HCT116 (cell line): ENCODE results near the gene PIH1D1. TPM values are rescaled to one million over a fixed set of nuclear protein-coding genes. Genes with fewer than 3 reads are reported as not detected.

Experiments used
- ATAC-seq: fragments of 200-7000 bp; cut with Tn5 transposase; 2 replicates; pipeline ENCODE4 v1.9.1; 2020; ENCODE audit warnings: mild to moderate bottlenecking, moderate library complexity
- BruUV-seq: library from RNA; stranded (reverse); fragments of 400-500 nt; replicated peaks from 2 replicates; lab custom pipeline; 2021; lab: Mats Ljungman, UMichigan
- CTCF ChIA-PET: fragments of 300-600 bp; sonication (Branson Sonifier 250); formaldehyde crosslinking; loops from one replicate; lab custom pipeline; 2021; ENCODE audit warnings: antibody characterized with exemption; lab: Charles Lee
- POLR2A ChIA-PET: fragments of 300-600, 350-600 bp; sonication (Branson Sonifier 250); formaldehyde crosslinking; loops from one replicate; lab custom pipeline; 2021; ENCODE audit warnings: antibody characterized with exemption; lab: Charles Lee
- RAD21 ChIA-PET, 2 experiments: fragments of 300-600 bp; sonication (Branson Sonifier 250); formaldehyde crosslinking; loops; one replicate each; lab custom pipeline; 2023; ENCODE audit warnings: low total read pairs in 2 of 2; ENCODE audit not compliant: uncharacterized antibody in 2 of 2, unreplicated experiment in 2 of 2, low non-redundant PET in 1 of 2; lab: Charles Lee
- DNase-seq: peaks from one replicate; pipeline ENCODE4 v3.0.0-alpha.2; 2010; ENCODE audit warnings: low read depth, low spot score
- H2AFZ ChIP-seq: fragments of 200-600 bp; shearing (Covaris generic), sonication (generic); 2 replicates; pipeline ENCODE4 v1.6.1; 2017; ENCODE audit warnings: low read depth, mixed run types, mixed read lengths, antibody characterized with exemption, low read length; ENCODE audit not compliant: poor library complexity, severe bottlenecking
- H3K27ac ChIP-seq: 2 replicates; pipeline ENCODE4 v1.5.1; 2012; ENCODE audit warnings: low read depth, low read length
- H3K27me3 ChIP-seq: fragments of 200-600 bp; sonication (generic); 2 replicates; pipeline ENCODE4 v1.6.1; 2016; ENCODE audit warnings: mixed run types, low read length, mixed read lengths; ENCODE audit not compliant: insufficient read depth
- H3K36me3 ChIP-seq, 2 experiments: fragments of 200-500 bp in 1 of 2; fragments of 200-600 bp in 1 of 2; sonication (Bioruptor generic) in 1 of 2; sonication (generic) in 1 of 2; 2 replicates each; pipeline versions ENCODE4 v1.5.1 to v1.6.1; 2014 to 2016; ENCODE audit warnings: low read length in 2 of 2, inconsistent platforms in 1 of 2, mixed read lengths in 1 of 2, mixed run types in 1 of 2; ENCODE audit not compliant: insufficient read depth in 2 of 2, control insufficient read depth in 1 of 2
- H3K4me1 ChIP-seq, 2 experiments: fragments of 200-600 bp in 1 of 2; sonication (generic) in 1 of 2; 2 replicates each; pipeline versions ENCODE4 v1.5.1 to v1.6.1; 2012 to 2017; ENCODE audit warnings: low read length in 2 of 2, inconsistent platforms in 1 of 2, mild to moderate bottlenecking in 1 of 2, mixed read lengths in 1 of 2, mixed run types in 1 of 2, moderate library complexity in 1 of 2; ENCODE audit not compliant: insufficient read depth in 2 of 2, control insufficient read depth in 1 of 2
- H3K4me2 ChIP-seq: fragments of 200-600 bp; sonication (generic); 2 replicates; pipeline ENCODE4 v1.6.1; 2017; ENCODE audit warnings: mixed run types, low read length, mixed read lengths
- H3K4me3 ChIP-seq, 2 experiments: fragments of 200-600 bp in 1 of 2; sonication (generic) in 1 of 2; replicated peaks in 1 of 2; 2 replicates each; pipeline ENCODE4 v1.5.1; 2011 to 2016; ENCODE audit warnings: low read length in 2 of 2, control low read depth in 1 of 2, low read depth in 1 of 2, mild to moderate bottlenecking in 1 of 2, mixed read lengths in 1 of 2, mixed run types in 1 of 2
- H3K79me2 ChIP-seq: fragments of 200-600 bp; sonication (generic); 2 replicates; pipeline ENCODE4 v1.6.1; 2017; ENCODE audit warnings: mild to moderate bottlenecking, mixed run types, low read length, moderate library complexity, mixed read lengths; ENCODE audit not compliant: insufficient read depth
- H3K9ac ChIP-seq: fragments of 200-600 bp; sonication (generic); 2 replicates; pipeline ENCODE4 v1.6.1; 2016; ENCODE audit warnings: low read length, mixed read lengths
- H3K9me2 ChIP-seq: fragments of 200-600 bp; sonication (generic), shearing (Covaris generic); 2 replicates; pipeline ENCODE4 v1.6.1; 2017; ENCODE audit warnings: mixed run types, mild to moderate bottlenecking, moderate library complexity; ENCODE audit not compliant: insufficient read depth
- H3K9me3 ChIP-seq, 2 experiments: fragments of 200-500 bp in 1 of 2; fragments of 200-600 bp in 1 of 2; sonication (Bioruptor generic) in 1 of 2; sonication (generic) in 1 of 2; 2 replicates each; pipeline ENCODE4 v1.6.1; 2014 to 2017; ENCODE audit warnings: low read length in 2 of 2, mixed read lengths in 2 of 2, inconsistent platforms in 1 of 2, low read depth in 1 of 2, mild to moderate bottlenecking in 1 of 2, mixed run types in 1 of 2, moderate library complexity in 1 of 2; ENCODE audit not compliant: control insufficient read depth in 1 of 2, insufficient read depth in 1 of 2
- H4K20me1 ChIP-seq: fragments of 200-600 bp; sonication (generic), shearing (Covaris generic); 2 replicates; pipeline ENCODE4 v1.6.1; 2017; ENCODE audit warnings: mixed run types, mild to moderate bottlenecking, moderate library complexity; ENCODE audit not compliant: insufficient read depth
- ATF3 ChIP-seq: IDR thresholded peaks from 2 replicates; pipeline ENCODE4 v1.6.1; 2012
- CBX3 ChIP-seq: IDR thresholded peaks from 2 replicates; pipeline ENCODE4 v1.6.1; 2012; ENCODE audit warnings: low read depth
- CTCF ChIP-seq, 3 experiments: fragments of 200-600 bp in 1 of 3; sonication (generic) in 1 of 3; IDR thresholded peaks in 2 of 3; conservative IDR thresholded peaks in 1 of 3; 2 replicates each; pipeline ENCODE4 v1.5.1; 2012 to 2017; ENCODE audit warnings: low read depth in 2 of 3, low read length in 2 of 3, antibody characterized with exemption in 1 of 3, borderline replicate concordance in 1 of 3, control low read depth in 1 of 3, mild to moderate bottlenecking in 1 of 3, mixed read lengths in 1 of 3, mixed run types in 1 of 3, moderate library complexity in 1 of 3; ENCODE audit not compliant: insufficient read depth in 1 of 3
- EGR1 ChIP-seq: IDR thresholded peaks from 2 replicates; pipeline ENCODE4 v1.6.1; 2012; ENCODE audit warnings: low read depth
- ELF1 ChIP-seq: IDR thresholded peaks from 2 replicates; pipeline ENCODE4 v1.6.1; 2012; ENCODE audit warnings: low read depth, borderline replicate concordance
- EZH2 ChIP-seq: fragments of 200-600 bp; sonication (generic); IDR thresholded peaks from 2 replicates; pipeline ENCODE4 v1.6.1; 2017; ENCODE audit warnings: antibody characterized with exemption, mixed run types
- FOSL1 ChIP-seq: IDR thresholded peaks from 2 replicates; pipeline ENCODE4 v1.6.1; 2012; ENCODE audit warnings: low read depth
- JUND ChIP-seq: IDR thresholded peaks from 2 replicates; pipeline ENCODE4 v1.6.1; 2012
- POLR2A ChIP-seq: IDR thresholded peaks from 2 replicates; pipeline ENCODE4 v1.7.0; 2011; ENCODE audit warnings: borderline replicate concordance; ENCODE audit not compliant: insufficient read depth, insufficient read length; ENCODE audit errors: extremely low read depth
- POLR2AphosphoS5 ChIP-seq: IDR thresholded peaks from 2 replicates; pipeline ENCODE4 v1.6.1; 2011; ENCODE audit warnings: mild to moderate bottlenecking, low read depth, low read length, moderate library complexity
- SP1 ChIP-seq: IDR thresholded peaks from 2 replicates; pipeline ENCODE4 v1.6.1; 2012; ENCODE audit warnings: low read depth
- SRF ChIP-seq: IDR thresholded peaks from 2 replicates; pipeline ENCODE4 v1.6.1; 2012; ENCODE audit warnings: low read depth
- TCF7L2 ChIP-seq: IDR thresholded peaks from 2 replicates; pipeline ENCODE4 v1.7.0; 2011; ENCODE audit warnings: borderline replicate concordance, inconsistent platforms; ENCODE audit not compliant: insufficient read depth, insufficient read length; ENCODE audit errors: extremely low read depth
- YY1 ChIP-seq: IDR thresholded peaks from 2 replicates; pipeline ENCODE4 v1.6.1; 2011; ENCODE audit warnings: low read length, low read depth, moderate library complexity, mild to moderate bottlenecking; ENCODE audit not compliant: insufficient replicate concordance; ENCODE audit errors: extremely low read depth
- ZFX ChIP-seq: fragments of 450-650 bp; IDR thresholded peaks from 2 replicates; pipeline ENCODE4 v1.6.1; 2017
- ZNF274 ChIP-seq: fragments of 200-500 bp; sonication (Bioruptor generic); IDR thresholded peaks from 2 replicates; pipeline ENCODE4 v1.6.1; 2014; ENCODE audit warnings: mild to moderate bottlenecking, low read depth, low read length, inconsistent platforms
- intact Hi-C: fragments of 100-400 bp; cut with micrococcal nuclease; formaldehyde crosslinking; loops from 2 replicates; pipeline ENCODE4 v1.10.0; 2022
- total RNA-seq: library from RNA; stranded (reverse); gene quantifications from one replicate; pipeline ENCODE4 v1.2.1, GENCODE V29; 2021; ENCODE audit not compliant: unreplicated experiment
- TF ChIP-seq, protein P1 (sequence below): IDR thresholded peaks from 2 replicates; pipeline ENCODE4 v1.6.1; 2011; ENCODE audit warnings: mild to moderate bottlenecking, low read length, moderate library complexity; ENCODE audit not compliant: insufficient replicate concordance; ENCODE audit errors: extremely low read depth

PIH1D1 gene
- total RNA-seq, 1 experiment from 2014 or later = 152 TPM

GRCh38 chr19:49447485-49448431, 3.9 kb downstream of the PIH1D1 start:
- Histone ChIP-seq H3K36me3 (peaks cover 14 to 16% of the 10 kb centered on the region in 2 experiments; a peak in 2 of 4 replicates), H3K4me1 (peaks cover 17 to 47% of the 10 kb centered on the region in 2 experiments; a peak in 3 of 4 replicates), H4K20me1 (no peaks in the 10 kb centered on the region), H3K27ac (no peak overlapping the region; the same call in 1 of the 2 replicates), H2AFZ (no peak overlapping the region), H3K27me3 (no peaks in the 10 kb centered on the region), H3K4me2 (no peak overlapping the region), H3K79me2 (peaks cover 25% of the 10 kb centered on the region), H3K4me3 (no peak overlapping the region), H3K9me3 (no peaks in the 10 kb centered on the region), H3K9ac (no peak overlapping the region), H3K9me2 (no peaks in the 10 kb centered on the region)
- TF ChIP-seq, protein P1, sequence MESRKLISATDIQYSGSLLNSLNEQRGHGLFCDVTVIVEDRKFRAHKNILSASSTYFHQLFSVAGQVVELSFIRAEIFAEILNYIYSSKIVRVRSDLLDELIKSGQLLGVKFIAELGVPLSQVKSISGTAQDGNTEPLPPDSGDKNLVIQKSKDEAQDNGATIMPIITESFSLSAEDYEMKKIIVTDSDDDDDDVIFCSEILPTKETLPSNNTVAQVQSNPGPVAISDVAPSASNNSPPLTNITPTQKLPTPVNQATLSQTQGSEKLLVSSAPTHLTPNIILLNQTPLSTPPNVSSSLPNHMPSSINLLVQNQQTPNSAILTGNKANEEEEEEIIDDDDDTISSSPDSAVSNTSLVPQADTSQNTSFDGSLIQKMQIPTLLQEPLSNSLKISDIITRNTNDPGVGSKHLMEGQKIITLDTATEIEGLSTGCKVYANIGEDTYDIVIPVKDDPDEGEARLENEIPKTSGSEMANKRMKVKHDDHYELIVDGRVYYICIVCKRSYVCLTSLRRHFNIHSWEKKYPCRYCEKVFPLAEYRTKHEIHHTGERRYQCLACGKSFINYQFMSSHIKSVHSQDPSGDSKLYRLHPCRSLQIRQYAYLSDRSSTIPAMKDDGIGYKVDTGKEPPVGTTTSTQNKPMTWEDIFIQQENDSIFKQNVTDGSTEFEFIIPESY = no peak
- TF ChIP-seq POLR2A = no peak
- no peak for TF ChIP-seq ELF1
- TF ChIP-seq TCF7L2 = no peak
- no peak for TF ChIP-seq ZFX
- TF ChIP-seq EZH2 = no peak
- TF ChIP-seq ATF3 = no peak
- TF ChIP-seq SRF = no peak
- TF ChIP-seq CBX3 = no peak
- no peak for TF ChIP-seq EGR1
- TF ChIP-seq YY1 = no peak
- no peak for TF ChIP-seq JUND
- no peak for TF ChIP-seq CTCF (IDR thresholded peaks at IDR 0.05 in 2 of 3, conservative IDR thresholded peaks at IDR 0.05 in 1 of 3; ENCODE audit: borderline replicate concordance in 1 of 3, insufficient read depth in 1 of 3, low read depth in 2 of 3, low read length in 2 of 3)
- no peak; the same call in 1 of the 2 replicates for TF ChIP-seq POLR2AphosphoS5
- no peak for TF ChIP-seq ZNF274
- no peak for TF ChIP-seq FOSL1
- no peak for TF ChIP-seq SP1
- DNase-seq = peak; percentile 50
- BruUV-seq = no TSS peak
- ChIA-PET POLR2A (no interaction called here), RAD21 (no interaction called here), CTCF (no interaction called here)
- ATAC-seq = peak; percentile 13
- intact Hi-C loops = no loop called here
